ENCODE measurements around the gene OAT. TPM values are rescaled to one million over a fixed set of nuclear protein-coding genes. Genes with fewer than 3 reads are reported as not detected.

Gene OAT
- polyA plus RNA-seq, 2 of the 4 experiments (the other 2 are of a cell fraction), result 81.3 to 97.6 TPM

DNA sequence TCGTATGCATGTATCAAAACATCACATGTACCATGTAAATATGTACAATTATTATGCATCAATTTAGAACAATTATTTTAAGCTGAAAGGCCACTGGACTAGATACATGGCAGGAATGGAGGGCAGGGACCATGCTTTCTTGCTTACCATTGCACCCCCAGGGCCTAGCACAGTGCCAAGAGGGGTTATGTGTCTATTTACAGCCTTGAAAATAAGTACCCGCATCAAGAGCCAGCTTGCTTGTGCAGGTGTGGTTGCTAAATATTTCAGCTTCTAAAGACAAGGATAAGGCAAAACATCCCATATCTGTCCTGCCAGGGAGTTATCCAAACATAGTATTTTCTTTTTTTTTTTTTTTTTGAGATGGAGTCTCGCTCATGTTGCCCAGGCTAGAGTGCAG is 14.7 kb upstream of the OAT start:
- H3K4me3 ChIP-seq, result no peak overlapping the region
- no peak overlapping the region for H3K27ac ChIP-seq
- ChIA-PET POLR2A (interaction anchor here (1.9 kb wide), 1 partner anchor 15 kb away, joined by 9 read pairs; the partner anchor contains the start of gene OAT), CTCF (interaction anchor here (0.7 to 1.4 kb wide), 5 partner anchors 13 to 44 kb away, joined by 3 to 6 read pairs (median 4); no protein-coding TSS in a partner anchor)
- FAIRE-seq (no peak), ATAC-seq (no peak), DNase-seq (ENCODE audit: low read depth in 1 of 2, low spot score in 1 of 2) (no peak)
- 60% methylated on average over 3 of the region's 3 CpGs for WGBS (ENCODE audit: missing lambda C conversion rate)
- TF ChIP-seq MYC (IDR thresholded peaks at IDR 0.05; ENCODE audit: borderline replicate concordance, low read length), result no peak
- no peak for TF ChIP-seq NPAS2 (CRISPR knock-in tag; IDR thresholded peaks at IDR 0.05; ENCODE audit: borderline replicate concordance)
- TF ChIP-seq KDM5A (IDR thresholded peaks at IDR 0.05), result no peak
- no peaks in the 10 kb centered on the region for H3K9me3 ChIP-seq
- H3K4me2 ChIP-seq, result no peak overlapping the region
- peaks cover 9% of the 10 kb centered on the region; the same call in 2 of the 3 replicates for H3K4me1 ChIP-seq

GRCh38 chr10:124430077-124430476 is 11.4 kb upstream of the OAT start:
- CTCF ChIA-PET, result interaction anchor here (1.2 to 1.5 kb wide), 2 partner anchors 11 to 436 kb away, joined by 3 to 5 read pairs; partner anchors contain the start of gene OAT

GRCh38 chr10:124429576-124429975 is 10.9 kb upstream of the OAT start:
- ATAC-seq (no peak), DNase-seq (ENCODE audit: low read depth in 1 of 2, low spot score in 1 of 2) (no peak), FAIRE-seq (no peak)
- Histone ChIP-seq H3K4me2 (no peak overlapping the region), H3K4me1 (no peaks in the 10 kb centered on the region; the same call in 2 of the 3 replicates), H3K27ac (no peak overlapping the region), H3K9me3 (no peaks in the 10 kb centered on the region), H3K4me3 (no peak overlapping the region)
- ChIA-PET POLR2A (no interaction called here), CTCF (interaction anchor here (1.5 kb wide), 1 partner anchor 11 kb away, joined by 3 read pairs; the partner anchor contains the start of gene OAT)
- WGBS (ENCODE audit: missing lambda C conversion rate), result 57% methylated on average over 5 of the region's 5 CpGs
- no peak for TF ChIP-seq SMC3 (IDR thresholded peaks at IDR 0.05)
- TF ChIP-seq POLR2AphosphoS2 (conservative IDR thresholded peaks at IDR 0.05; ENCODE audit: low read length), result no peak
- TF ChIP-seq ESRRA (IDR thresholded peaks at IDR 0.05; ENCODE audit: borderline replicate concordance, low read length), result no peak
- TF ChIP-seq, protein P1, sequence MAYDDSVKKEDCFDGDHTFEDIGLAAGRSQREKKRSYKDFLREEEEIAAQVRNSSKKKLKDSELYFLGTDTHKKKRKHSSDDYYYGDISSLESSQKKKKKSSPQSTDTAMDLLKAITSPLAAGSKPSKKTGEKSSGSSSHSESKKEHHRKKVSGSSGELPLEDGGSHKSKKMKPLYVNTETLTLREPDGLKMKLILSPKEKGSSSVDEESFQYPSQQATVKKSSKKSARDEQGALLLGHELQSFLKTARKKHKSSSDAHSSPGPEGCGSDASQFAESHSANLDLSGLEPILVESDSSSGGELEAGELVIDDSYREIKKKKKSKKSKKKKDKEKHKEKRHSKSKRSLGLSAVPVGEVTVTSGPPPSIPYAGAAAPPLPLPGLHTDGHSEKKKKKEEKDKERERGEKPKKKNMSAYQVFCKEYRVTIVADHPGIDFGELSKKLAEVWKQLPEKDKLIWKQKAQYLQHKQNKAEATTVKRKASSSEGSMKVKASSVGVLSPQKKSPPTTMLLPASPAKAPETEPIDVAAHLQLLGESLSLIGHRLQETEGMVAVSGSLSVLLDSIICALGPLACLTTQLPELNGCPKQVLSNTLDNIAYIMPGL (CRISPR knock-in tag; IDR thresholded peaks at IDR 0.05; ENCODE audit: borderline replicate concordance), result no peak
- no peak for TF ChIP-seq HOXB13 (CRISPR knock-in tag; IDR thresholded peaks at IDR 0.05; ENCODE audit: low read depth)
- TF ChIP-seq MAX (IDR thresholded peaks at IDR 0.05), result no peak
- TF ChIP-seq TP53 (CRISPR knock-in tag; IDR thresholded peaks at IDR 0.05), result no peak
- no peak for TF ChIP-seq JUNB (IDR thresholded peaks at IDR 0.05)
- no peak for TF ChIP-seq KDM1A (IDR thresholded peaks at IDR 0.05; ENCODE audit: low read depth)

More at GRCh38 chr10:124430077-124430476, 11.4 kb upstream of the OAT start:
- Histone ChIP-seq H3K4me2 (no peak overlapping the region), H3K4me3 (no peak overlapping the region), H3K4me1 (peaks cover 4% of the 10 kb centered on the region; the same call in 2 of the 3 replicates), H3K9me3 (no peaks in the 10 kb centered on the region), H3K27ac (no peak overlapping the region)
- ATAC-seq (no peak), FAIRE-seq (no peak), DNase-seq (ENCODE audit: low read depth in 1 of 2, low spot score in 1 of 2) (no peak)
- POLR2A ChIA-PET, result no interaction called here
- no peak for TF ChIP-seq POLR2A (IDR thresholded peaks at IDR 0.05; ENCODE audit: low read length)
- TF ChIP-seq HOXA7 (CRISPR knock-in tag; IDR thresholded peaks at IDR 0.05), result no peak
- TF ChIP-seq EHMT2 (IDR thresholded peaks at IDR 0.05; ENCODE audit: low read depth), result no peak
- TF ChIP-seq, protein P2, sequence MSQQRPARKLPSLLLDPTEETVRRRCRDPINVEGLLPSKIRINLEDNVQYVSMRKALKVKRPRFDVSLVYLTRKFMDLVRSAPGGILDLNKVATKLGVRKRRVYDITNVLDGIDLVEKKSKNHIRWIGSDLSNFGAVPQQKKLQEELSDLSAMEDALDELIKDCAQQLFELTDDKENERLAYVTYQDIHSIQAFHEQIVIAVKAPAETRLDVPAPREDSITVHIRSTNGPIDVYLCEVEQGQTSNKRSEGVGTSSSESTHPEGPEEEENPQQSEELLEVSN (IDR thresholded peaks at IDR 0.05; ENCODE audit: borderline replicate concordance, low read depth), result no peak
- TF ChIP-seq BCL3 (IDR thresholded peaks at IDR 0.05), result no peak
- no peak for TF ChIP-seq HOXB5 (CRISPR knock-in tag; IDR thresholded peaks at IDR 0.05)
- TF ChIP-seq NPAS2 (CRISPR knock-in tag; IDR thresholded peaks at IDR 0.05; ENCODE audit: borderline replicate concordance), result no peak
- no peak for TF ChIP-seq SMC3 (IDR thresholded peaks at IDR 0.05)
- TF ChIP-seq, protein P1 (CRISPR knock-in tag; IDR thresholded peaks at IDR 0.05; ENCODE audit: borderline replicate concordance), result no peak
- TF ChIP-seq ZSCAN20 (CRISPR knock-in tag; IDR thresholded peaks at IDR 0.05), result no peak
- TF ChIP-seq ZFP36 (IDR thresholded peaks at IDR 0.05; ENCODE audit: borderline replicate concordance, partially characterized antibody), result no peak
- no peak for TF ChIP-seq NFE2L2 (conservative IDR thresholded peaks at IDR 0.05; ENCODE audit: low read length)
- no peak for TF ChIP-seq KDM1A (IDR thresholded peaks at IDR 0.05; ENCODE audit: low read depth)
- TF ChIP-seq MAFK (IDR thresholded peaks at IDR 0.05; ENCODE audit: partially characterized antibody), result no peak
- TF ChIP-seq SREBF2 (IDR thresholded peaks at IDR 0.05), result no peak
- no peak for TF ChIP-seq HEYL (CRISPR knock-in tag; IDR thresholded peaks at IDR 0.05)
- TF ChIP-seq ZNF302 (CRISPR knock-in tag; IDR thresholded peaks at IDR 0.05), result no peak
- no peak for TF ChIP-seq HDAC2 (IDR thresholded peaks at IDR 0.05)
- TF ChIP-seq CHD2 (IDR thresholded peaks at IDR 0.05; ENCODE audit: low read length, partially characterized antibody), result no peak
- WGBS (ENCODE audit: missing lambda C conversion rate), result 76% methylated on average over 4 of the region's 4 CpGs

All from A549 (cell line).